Heart left ventricle (tissue), 16 donors: ENCODE results near the gene IL19. TPM values are rescaled to one million over a fixed set of nuclear protein-coding genes. Genes with fewer than 3 reads are reported as not detected.
A peak's percentile ranks its signal among the peaks of the same experiment; 100 is the strongest.

Experiments
- ATAC-seq, 4 donors: fragments of 200-7000 bp; cut with Tn5 transposase; one replicate each; pipeline ENCODE4 v1.9.1; 2020 to 2022; ENCODE audit warnings: moderate library complexity in 4 of 4, mild to moderate bottlenecking in 3 of 4, moderate number of reproducible peaks in 1 of 4
- DNase-seq, 5 donors: peaks; one replicate each; pipeline ENCODE4 v3.0.0-alpha.2; 2020
- H3K27ac ChIP-seq, 12 donors: fragments of 200-600 bp; sonication (generic) in 4 of 12; one replicate each; pipeline versions ENCODE4 v1.5.0 to v1.8.0; 2016 to 2022; ENCODE audit warnings: mild to moderate bottlenecking in 2 of 12
- H3K27me3 ChIP-seq, 9 donors: fragments of 200-600 bp; sonication (generic) in 2 of 9; one replicate each; pipeline versions ENCODE4 v1.5.1 to v1.8.0; 2016 to 2022; ENCODE audit warnings: mild to moderate bottlenecking in 3 of 9
- H3K36me3 ChIP-seq, 9 donors: fragments of 200-600 bp; sonication (generic) in 2 of 9; one replicate each; pipeline versions ENCODE4 v1.5.0 to v1.8.0; 2018 to 2022; ENCODE audit warnings: mild to moderate bottlenecking in 2 of 9
- H3K4me1 ChIP-seq, 12 donors: fragments of 200-600 bp; sonication (generic) in 4 of 12; one replicate each; pipeline versions ENCODE4 v1.5.0 to v1.8.0; 2016 to 2022; ENCODE audit warnings: mild to moderate bottlenecking in 3 of 12
- H3K4me3 ChIP-seq, 12 donors: fragments of 200-600 bp; sonication (generic) in 4 of 12; one replicate each; pipeline versions ENCODE4 v1.5.0 to v1.8.0; 2017 to 2022; ENCODE audit warnings: mild to moderate bottlenecking in 9 of 12, moderate library complexity in 4 of 12
- H3K9me3 ChIP-seq, 12 donors: fragments of 200-600 bp; sonication (generic) in 4 of 12; one replicate each; pipeline versions ENCODE4 v1.5.0 to v1.8.0; 2016 to 2022; ENCODE audit warnings: mild to moderate bottlenecking in 1 of 12
- CTCF ChIP-seq, 12 donors: fragments of 200-600 bp; sonication (generic) in 4 of 12; IDR thresholded peaks; one replicate each; pipeline versions ENCODE4 v1.5.0 to v1.8.0; 2018 to 2022; ENCODE audit warnings: antibody characterized with exemption in 12 of 12, mild to moderate bottlenecking in 5 of 12
- POLR2A ChIP-seq, 2 donors: fragments of 450-650 bp; IDR thresholded peaks; one replicate each; pipeline ENCODE4 v1.6.1; 2017; ENCODE audit warnings: antibody characterized with exemption in 2 of 2, mild to moderate bottlenecking in 2 of 2, moderate library complexity in 2 of 2
- WGBS, 4 donors: extraction: QIAGEN DNeasy Blood & Tissue Kit in 2 of 4; methylation state at CpG; one replicate each; pipeline versions ENCODE4 v1.1.5 to v1.1.7; 2013 to 2018; 5-methylcytosine and 5-hydroxymethylcytosine counted together
- intact Hi-C, 10 donors: fragments of 100-400 bp; cut with DNase I; formaldehyde crosslinking; loops; one replicate each; pipeline versions ENCODE4 v1.11.1 to v1.14.2; 2022
- polyA plus RNA-seq, 2 donors: library from polyadenylated mRNA; stranded (reverse); fragments of 200-250 nt; gene quantifications; one replicate each; pipeline ENCODE4 v1.2.3, GENCODE V29; 2013
- total RNA-seq, 9 donors: library from RNA; depleted of rRNA in 2 of 9; stranded (reverse); fragments of >200 nt in 2 of 9; fragmentation: NEBNext Ultra II Directional in 3 of 9; extraction: Animal tissue kit (Norgen Biotek cat#: 25700) in 3 of 9; gene quantifications; one replicate each; pipeline versions ENCODE4 v1.1.0 to v1.2.4, GENCODE V29; 2016 to 2023
- donor health status: ischemic (EF 13 %, LVEDD 7.1; RV severe dilation, severe dysfunction).
- donor health status: healthy with polysubstance abuse.
- donor health status: DM: no; HTN: yes; CAD: no.
- donor health status: DM: no; HTN: no; CAD: no.
- donor health status: ischemic (EF 25% LVEDD 6.9; RV normal size, moderate dysfunction).
- donor health status: ischemic (EF 25% LVEDD 5.7; RV mildly dilated, moderate dysfunction).
- donor health status: healthy.
- donor health status: DM: yes; HTN: yes; CAD: no.
- donor health status: ischemic (EF 35%, LVEDD 5.7; RV mildly dilated, moderate dysfunction).
- donor health status: nonischemic (EF 11% LVEDD 7.7; RV severe dilation, severe dysfunction).
- donor health status: DM: yes; HTN: yes; CAD: no.
- donor health status: PGD.
- donor health status: ischemic (EF 29% LVEDD 5.4; RV normal size, mild dysfunction).
- donor health status: nonischemic (EF 23%, LVEDD 6.1; RV moderate dilation, normal function).

Gene IL19
- total and polyA plus RNA-seq, 11 donors = not detected

GRCh38 chr1:206809504-206810084 is 39.0 kb downstream of the IL19 start:
- H3K27ac ChIP-seq = no peak overlapping the region
- H3K36me3 ChIP-seq = no peaks in the 10 kb centered on the region
- no peak overlapping the region for H3K4me3 ChIP-seq
- TF ChIP-seq POLR2A (IDR thresholded peaks at IDR 0.05) (no peak), CTCF (IDR thresholded peaks at IDR 0.05) (peak in 10 of 12 donors; percentile 18 to 49 (median 38))
- WGBS, 4 donors = 74 to 84% (median 77%) methylated on average over 4 of the region's 4 CpGs
- no peaks in the 10 kb centered on the region for H3K27me3 ChIP-seq
- peak in 2 of 4 donors; percentile 56 to 75 for ATAC-seq
- H3K4me1 ChIP-seq = peaks cover 0 to 9% (median 0%) of the 10 kb centered on the region in 12 donors
- peaks cover 0 to 19% (median 10%) of the 10 kb centered on the region in 12 donors for H3K9me3 ChIP-seq
- intact Hi-C loops = loop anchor here (1.0 to 10.0 kb wide), 14 partner anchors 72 to 179 kb away; partner anchors contain the start of gene DYRK3 (in 2 of the 10)
- DNase-seq = no peak

- TF ChIP-seq CTCF (IDR thresholded peaks at IDR 0.05) = no peak
- TF ChIP-seq POLR2A (IDR thresholded peaks at IDR 0.05) = no peak
- Histone ChIP-seq H3K9me3 (peaks cover 0 to 19% (median 10%) of the 10 kb centered on the region in 12 donors), H3K4me3 (no peak overlapping the region), H3K27ac (no peak overlapping the region), H3K36me3 (no peaks in the 10 kb centered on the region), H3K4me1 (peaks cover 0 to 29% (median 2%) of the 10 kb centered on the region in 12 donors), H3K27me3 (no peaks in the 10 kb centered on the region)
- DNase-seq = no peak
- ATAC-seq = no peak
- intact Hi-C loops = loop anchor here in 6 of 10 donors (2.0 to 10.0 kb wide), 4 partner anchors 85 to 182 kb away; no protein-coding TSS in a partner anchor
- 89 to 94% (median 91%) methylated on average over 2 of the region's 2 CpGs for WGBS, 4 donors
These were observed 41.9 kb downstream of the IL19 start for GRCh38 chr1:206812471-206812870.

GRCh38 chr1:206814716-206815341 is 44.3 kb downstream of the IL19 start:
- H3K27me3 ChIP-seq = no peaks in the 10 kb centered on the region
- intact Hi-C loops = loop anchor here in 5 of 10 donors (5.0 to 10.0 kb wide), 3 partner anchors 88 to 97 kb away; no protein-coding TSS in a partner anchor
- no peak overlapping the region for H3K4me3 ChIP-seq
- ATAC-seq (peak in 2 of 4 donors; percentile 65), DNase-seq (peak in 3 of 5 donors; percentile 23 to 54 (median 25))
- peaks cover 0 to 19% (median 10%) of the 10 kb centered on the region in 12 donors for H3K9me3 ChIP-seq
- no peaks in the 10 kb centered on the region for H3K36me3 ChIP-seq
- WGBS, 4 donors = 18 to 31% (median 27%) methylated on average over 2 of the region's 2 CpGs
- H3K27ac ChIP-seq = peak overlapping the region in 2 of 12 donors; percentile 21 to 25
- TF ChIP-seq CTCF (IDR thresholded peaks at IDR 0.05) = no peak
- TF ChIP-seq POLR2A (IDR thresholded peaks at IDR 0.05) = no peak
- H3K4me1 ChIP-seq = peaks cover 0 to 32% (median 2%) of the 10 kb centered on the region in 12 donors
